Activated T-helper 17 cell treated with anti-CD3 and anti-CD28 coated beads, Interleukin-2, amount 50 U/mL, for 72 hours (primary cell): ENCODE measurements around the gene CA10. TPM values are rescaled to one million over a fixed set of nuclear protein-coding genes. Genes with fewer than 3 reads are reported as not detected.

Source experiments
- ATAC-seq: fragments of 150-1000 bp; cut with Tn5 transposase; replicated peaks from 2 replicates; pipeline ENCODE4 v1.10.0; 2021; ENCODE audit warnings: mild to moderate bottlenecking, moderate library complexity
- H3K27ac Mint-ChIP-seq: one replicate; pipeline ENCODE4 v1.8.0; 2022; ENCODE audit warnings: mixed read lengths
- H3K27me3 Mint-ChIP-seq: one replicate; pipeline ENCODE4 v1.8.0; 2022; ENCODE audit warnings: mixed read lengths
- H3K36me3 Mint-ChIP-seq: one replicate; pipeline ENCODE4 v1.8.0; 2022; ENCODE audit warnings: low read depth, mild to moderate bottlenecking, mixed read lengths
- H3K4me1 Mint-ChIP-seq: one replicate; pipeline ENCODE4 v1.8.0; 2022; ENCODE audit warnings: mixed read lengths
- H3K4me3 Mint-ChIP-seq: one replicate; pipeline ENCODE4 v1.8.0; 2022; ENCODE audit warnings: mild to moderate bottlenecking, mixed read lengths
- H3K9me3 Mint-ChIP-seq: one replicate; pipeline ENCODE4 v1.8.0; 2022; ENCODE audit warnings: mixed read lengths
- total RNA-seq, 2 donors: library from RNA; stranded (reverse); gene quantifications; one replicate each; pipeline ENCODE4 v1.2.3, GENCODE V29; 2022

CA10 gene
- total RNA-seq, 2 donors from 2014 or later: 0.56 TPM; not detected in 1

DNA sequence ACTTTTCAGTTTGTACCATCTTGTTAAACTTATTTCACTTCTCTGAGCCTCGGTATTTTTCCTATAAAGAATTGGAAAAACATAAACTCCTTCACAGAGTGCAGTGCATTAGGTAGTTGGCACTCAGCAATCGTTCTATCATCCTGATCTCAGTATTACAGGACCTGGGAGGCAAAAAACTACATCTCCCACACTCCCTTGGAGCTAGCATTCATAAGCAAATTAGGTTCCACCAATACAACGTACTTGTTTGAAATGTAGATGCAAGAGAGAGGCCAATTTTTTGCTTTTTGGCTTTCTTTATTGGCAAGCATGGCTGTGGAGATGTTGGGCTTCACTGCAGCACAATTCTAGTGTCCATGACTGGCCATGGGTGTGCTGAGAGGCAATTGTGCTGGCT is 285.2 kb downstream of the CA10 start:
- Mint-ChIP-seq H3K4me1 (no peaks in the 10 kb centered on the region), H3K36me3 (no peaks in the 10 kb centered on the region), H3K4me3 (no peak overlapping the region), H3K9me3 (peaks cover 4% of the 10 kb centered on the region), H3K27me3 (peaks cover 10% of the 10 kb centered on the region), H3K27ac (no peak overlapping the region)
- no peak for ATAC-seq

DNA sequence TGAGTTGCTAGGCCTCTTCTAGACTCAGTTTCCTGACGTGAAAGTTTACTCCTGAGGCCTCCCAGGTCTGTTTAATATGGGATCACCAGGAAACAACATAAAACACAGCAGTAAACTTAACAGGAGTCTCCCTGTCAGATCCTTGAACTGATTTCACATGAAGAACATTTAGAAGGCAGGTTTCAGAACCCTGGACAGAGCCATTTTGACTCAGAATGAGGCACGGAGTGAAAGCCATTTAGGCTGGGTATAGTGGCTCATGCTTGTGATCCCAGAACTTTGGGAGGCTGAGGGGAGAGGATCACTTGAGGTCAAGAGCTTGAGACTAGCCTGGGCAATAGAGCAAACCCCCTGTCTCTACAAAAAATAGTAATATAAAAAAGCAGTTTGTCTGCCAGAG is 289.1 kb downstream of the CA10 start:
- H3K36me3 Mint-ChIP-seq: no peaks in the 10 kb centered on the region
- no peaks in the 10 kb centered on the region for H3K4me1 Mint-ChIP-seq
- peaks cover 10% of the 10 kb centered on the region for H3K9me3 Mint-ChIP-seq
- H3K27ac Mint-ChIP-seq: no peak overlapping the region
- no peak overlapping the region for H3K4me3 Mint-ChIP-seq
- peaks cover 14% of the 10 kb centered on the region for H3K27me3 Mint-ChIP-seq
- no peak for ATAC-seq

DNA sequence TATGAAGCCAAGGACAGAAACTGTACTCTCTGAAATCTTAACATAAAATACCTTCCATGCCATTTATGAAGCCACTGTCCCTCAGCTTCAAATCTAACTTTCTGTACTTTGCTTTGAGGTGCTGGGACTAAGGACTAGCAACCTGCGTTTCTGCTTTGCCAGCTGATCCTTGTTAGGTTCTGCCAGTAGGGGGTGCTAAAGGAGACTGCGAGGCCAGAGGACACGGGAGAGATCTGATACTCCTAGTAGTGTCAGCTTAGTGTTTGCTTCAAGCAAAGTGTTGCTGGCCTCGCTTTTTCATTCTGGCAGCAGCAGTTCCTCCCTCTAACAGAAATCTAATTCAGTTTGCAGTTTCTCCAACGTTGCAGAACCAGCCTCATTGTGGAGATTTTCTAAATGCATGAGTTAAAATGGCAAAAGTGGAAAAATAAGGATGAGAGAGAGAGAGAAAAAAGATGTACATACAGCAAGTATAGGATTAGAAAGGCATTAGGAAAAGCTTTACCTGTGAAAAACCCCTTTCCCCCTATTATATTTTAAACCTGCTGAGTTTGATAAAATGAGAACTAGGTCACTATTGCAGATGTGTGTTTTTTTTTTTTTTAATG is 297.5 kb downstream of the CA10 start:
- ATAC-seq: no peak
- Mint-ChIP-seq H3K27ac (no peak overlapping the region), H3K4me1 (no peaks in the 10 kb centered on the region), H3K36me3 (no peaks in the 10 kb centered on the region), H3K9me3 (peaks cover 8% of the 10 kb centered on the region), H3K4me3 (no peak overlapping the region), H3K27me3 (peaks cover 19% of the 10 kb centered on the region)

DNA sequence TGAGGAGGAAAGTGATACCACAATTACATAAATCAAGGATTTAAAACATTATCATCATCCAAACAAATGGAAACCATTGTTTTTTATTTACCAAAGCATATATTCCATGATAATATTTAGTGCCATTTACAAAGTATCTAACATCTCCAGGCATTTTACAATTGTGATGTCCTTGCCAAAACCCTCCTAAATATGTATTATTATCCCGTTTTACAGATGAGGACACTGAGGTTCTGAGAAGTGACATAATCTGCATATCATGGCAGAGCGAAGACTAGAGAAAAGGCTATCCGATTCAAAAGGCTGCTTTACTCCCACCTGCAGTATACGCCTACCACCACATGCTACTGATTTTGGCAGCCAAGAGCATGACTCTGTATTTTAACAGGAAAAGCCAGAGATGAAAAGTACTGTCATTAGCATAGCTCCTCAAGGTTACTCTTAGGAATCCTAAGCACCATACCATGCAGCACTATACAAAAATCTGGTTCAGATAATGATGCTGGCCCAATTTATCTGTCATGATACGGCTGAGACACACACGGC is 301.4 kb downstream of the CA10 start:
- no peaks in the 10 kb centered on the region for H3K36me3 Mint-ChIP-seq
- no peak for ATAC-seq
- peaks cover 25% of the 10 kb centered on the region for H3K27me3 Mint-ChIP-seq
- no peak overlapping the region for H3K4me3 Mint-ChIP-seq
- H3K4me1 Mint-ChIP-seq: no peaks in the 10 kb centered on the region
- peaks cover 4% of the 10 kb centered on the region for H3K9me3 Mint-ChIP-seq
- no peak overlapping the region for H3K27ac Mint-ChIP-seq

DNA sequence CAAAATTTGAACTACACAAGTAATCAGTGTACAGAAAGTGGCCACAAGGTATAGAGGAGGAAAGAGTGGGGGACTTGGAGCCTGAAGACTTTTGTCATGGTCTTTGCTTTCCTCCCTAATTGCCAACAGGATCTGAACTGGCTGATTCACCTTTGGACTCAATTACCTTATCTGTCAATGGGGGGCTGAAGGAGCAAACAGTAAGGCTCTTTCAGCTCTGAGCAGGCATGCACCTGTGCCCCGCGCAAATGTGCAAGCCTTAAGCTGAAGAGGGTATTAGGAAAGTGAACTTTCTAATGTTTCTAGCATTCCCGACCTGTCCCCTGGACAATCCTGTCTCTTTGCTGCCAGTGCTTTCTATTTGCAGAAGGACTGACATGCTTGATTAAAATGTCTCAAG is 302.7 kb downstream of the CA10 start:
- Mint-ChIP-seq H3K4me3 (no peak overlapping the region), H3K27ac (no peak overlapping the region), H3K27me3 (peaks cover 27% of the 10 kb centered on the region), H3K4me1 (no peaks in the 10 kb centered on the region), H3K36me3 (no peaks in the 10 kb centered on the region), H3K9me3 (peaks cover 4% of the 10 kb centered on the region)
- no peak for ATAC-seq

DNA sequence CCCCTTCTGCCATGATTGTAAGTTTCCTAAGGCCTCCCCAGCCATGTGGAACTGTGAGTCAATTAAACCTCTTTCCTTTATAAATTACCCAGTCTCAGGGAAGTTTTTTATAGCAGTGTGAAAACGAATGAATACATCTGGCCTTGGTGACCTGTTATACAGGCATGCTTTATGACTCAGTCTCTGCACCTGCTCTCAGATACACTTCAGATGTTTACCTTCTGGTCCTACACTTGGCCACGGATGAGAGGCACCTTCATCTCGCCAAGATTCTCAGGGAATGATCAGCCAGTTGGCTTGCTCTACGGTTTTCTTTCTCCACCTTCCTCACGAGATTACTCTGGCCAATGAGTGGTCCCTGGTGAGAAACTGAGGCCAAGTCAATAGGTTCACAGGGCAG is 304.7 kb downstream of the CA10 start:
- Mint-ChIP-seq H3K4me3 (no peak overlapping the region), H3K9me3 (peaks cover 4% of the 10 kb centered on the region), H3K4me1 (no peaks in the 10 kb centered on the region), H3K36me3 (no peaks in the 10 kb centered on the region), H3K27ac (no peak overlapping the region), H3K27me3 (peaks cover 32% of the 10 kb centered on the region)
- no peak for ATAC-seq

DNA sequence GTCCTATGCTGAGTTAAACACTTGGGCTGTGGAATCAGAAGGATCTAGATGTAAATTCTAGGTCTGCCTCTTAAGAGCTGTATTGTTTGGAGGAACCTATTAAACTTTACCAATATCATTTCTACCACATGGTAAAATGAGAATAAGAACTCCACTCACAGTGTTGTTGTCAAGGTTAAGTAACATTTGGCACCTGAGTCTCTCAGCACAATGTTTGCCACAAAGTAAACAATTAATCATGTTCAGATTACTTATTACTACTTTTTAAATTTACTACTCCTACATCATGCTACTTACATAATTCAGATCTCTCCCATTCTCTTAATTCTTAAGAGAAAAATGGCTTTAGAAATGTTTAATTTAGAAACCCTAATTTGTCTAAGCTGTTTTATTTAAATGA is 305.9 kb downstream of the CA10 start:
- ATAC-seq: no peak

DNA sequence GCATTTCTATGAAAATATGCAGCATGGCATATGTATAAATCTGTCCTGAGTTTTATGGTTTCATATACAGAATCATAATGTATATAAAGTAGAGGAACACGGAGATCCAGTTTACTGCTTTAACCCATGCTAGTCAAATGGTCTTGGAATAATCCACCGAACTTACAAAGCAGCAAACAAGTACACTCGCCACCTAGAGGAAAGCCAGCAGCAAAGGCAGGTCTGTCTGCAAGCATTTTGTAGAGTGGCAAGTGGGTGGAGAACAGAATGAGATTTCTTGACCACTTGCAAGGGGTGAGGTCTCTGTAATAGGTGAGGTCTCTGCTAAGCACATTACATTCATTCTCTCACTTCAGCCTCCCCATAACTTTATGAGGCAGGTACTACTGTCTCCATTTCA is 308.3 kb downstream of the CA10 start:
- Mint-ChIP-seq H3K4me1 (no peaks in the 10 kb centered on the region), H3K9me3 (peaks cover 4% of the 10 kb centered on the region), H3K4me3 (no peak overlapping the region), H3K27ac (no peak overlapping the region), H3K36me3 (no peaks in the 10 kb centered on the region), H3K27me3 (peaks cover 33% of the 10 kb centered on the region)
- no peak for ATAC-seq

More for the DNA sequence above, 305.9 kb downstream of the CA10 start:
- Mint-ChIP-seq H3K4me1 (no peaks in the 10 kb centered on the region), H3K27ac (no peak overlapping the region), H3K36me3 (no peaks in the 10 kb centered on the region), H3K27me3 (peaks cover 38% of the 10 kb centered on the region), H3K9me3 (peaks cover 4% of the 10 kb centered on the region), H3K4me3 (no peak overlapping the region)

DNA sequence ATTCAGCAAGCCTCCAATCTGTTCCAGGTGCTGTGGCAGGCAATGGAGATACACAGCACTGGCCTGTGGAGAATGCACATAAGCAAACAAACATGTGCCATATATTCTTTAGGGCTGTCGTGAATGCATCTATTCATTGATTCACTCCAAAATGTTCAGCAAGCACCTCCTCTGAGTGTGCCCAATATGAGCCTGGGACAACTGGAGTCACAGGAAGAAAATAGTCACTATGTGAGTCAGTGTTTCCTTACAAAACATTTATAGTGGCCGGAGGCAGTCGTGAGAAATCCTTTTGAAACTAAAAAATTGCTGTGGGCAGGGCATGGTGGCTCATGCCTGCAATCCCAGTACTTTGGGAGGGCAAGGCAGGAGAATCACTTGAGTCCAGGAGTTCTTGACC is 310.1 kb downstream of the CA10 start:
- H3K4me1 Mint-ChIP-seq: no peaks in the 10 kb centered on the region
- no peak overlapping the region for H3K4me3 Mint-ChIP-seq
- ATAC-seq: no peak
- H3K27ac Mint-ChIP-seq: no peak overlapping the region
- no peaks in the 10 kb centered on the region for H3K36me3 Mint-ChIP-seq
- peaks cover 2% of the 10 kb centered on the region for H3K9me3 Mint-ChIP-seq
- peaks cover 24% of the 10 kb centered on the region for H3K27me3 Mint-ChIP-seq

DNA sequence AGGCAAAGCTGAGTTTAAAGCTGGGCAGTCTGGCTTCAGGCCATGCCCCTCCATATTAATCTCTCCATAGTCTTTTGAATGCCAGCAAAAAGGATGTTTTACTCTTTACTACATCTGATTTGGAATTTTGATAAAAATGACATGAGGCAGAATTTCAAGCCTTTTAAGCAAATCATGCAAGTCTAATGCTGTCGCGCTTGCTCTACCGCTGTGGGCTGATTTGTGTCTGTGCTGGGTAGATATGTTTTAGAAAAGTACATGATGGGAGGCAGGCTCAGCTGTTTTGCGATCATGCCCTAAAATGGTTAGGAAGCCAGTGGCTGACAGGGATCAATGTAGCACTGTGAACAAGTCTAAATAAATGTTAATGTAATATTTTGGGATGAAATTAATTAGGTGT is 311.9 kb downstream of the CA10 start:
- Mint-ChIP-seq H3K27me3 (peaks cover 15% of the 10 kb centered on the region), H3K4me1 (no peaks in the 10 kb centered on the region), H3K36me3 (no peaks in the 10 kb centered on the region), H3K27ac (no peak overlapping the region), H3K4me3 (no peak overlapping the region), H3K9me3 (no peaks in the 10 kb centered on the region)
- ATAC-seq: no peak

DNA sequence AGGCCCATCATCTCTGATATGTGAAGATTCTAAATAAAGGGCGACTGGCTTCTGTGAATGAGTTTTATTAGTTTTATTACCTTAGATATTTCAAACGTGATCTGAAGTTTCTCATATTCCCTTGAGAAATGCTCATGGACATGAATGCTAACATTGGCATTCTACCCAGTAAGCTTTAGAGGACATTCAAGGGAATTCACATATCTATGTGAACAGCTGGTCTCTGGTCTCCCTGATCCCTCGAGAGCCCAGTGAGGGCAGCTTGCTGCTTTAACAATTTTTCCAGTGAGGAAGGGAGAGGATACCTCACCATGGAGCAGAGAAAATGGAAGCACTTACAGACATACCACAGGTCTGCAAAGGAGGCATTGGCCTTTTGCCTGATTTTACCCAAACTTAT is 312.7 kb downstream of the CA10 start:
- H3K9me3 Mint-ChIP-seq: no peaks in the 10 kb centered on the region
- H3K27me3 Mint-ChIP-seq: peaks cover 15% of the 10 kb centered on the region
- no peak for ATAC-seq
- H3K27ac Mint-ChIP-seq: no peak overlapping the region
- no peaks in the 10 kb centered on the region for H3K36me3 Mint-ChIP-seq
- no peaks in the 10 kb centered on the region for H3K4me1 Mint-ChIP-seq
- no peak overlapping the region for H3K4me3 Mint-ChIP-seq

DNA sequence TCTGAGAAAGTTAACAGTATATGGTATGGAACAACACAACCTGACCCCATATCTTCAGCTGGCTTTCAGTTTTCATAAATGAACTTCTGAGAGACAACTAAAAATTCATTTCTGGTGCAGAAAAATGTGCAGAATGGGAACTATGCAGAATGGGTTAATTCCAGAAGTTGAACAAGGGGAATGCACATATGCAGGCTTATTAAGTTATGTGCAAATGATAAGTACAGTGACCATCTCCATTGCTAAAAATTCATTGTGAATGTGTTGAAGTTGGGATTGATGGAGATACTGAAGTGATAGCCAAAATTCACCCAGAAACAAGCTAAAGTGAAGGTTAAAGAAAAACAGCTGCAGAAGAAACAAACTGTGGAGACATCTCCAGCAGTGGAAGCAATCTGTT is 315.8 kb downstream of the CA10 start:
- H3K27ac Mint-ChIP-seq: no peak overlapping the region
- peaks cover 9% of the 10 kb centered on the region for H3K27me3 Mint-ChIP-seq
- ATAC-seq: no peak
- H3K36me3 Mint-ChIP-seq: no peaks in the 10 kb centered on the region
- no peak overlapping the region for H3K4me3 Mint-ChIP-seq
- H3K9me3 Mint-ChIP-seq: no peaks in the 10 kb centered on the region
- no peaks in the 10 kb centered on the region for H3K4me1 Mint-ChIP-seq

DNA sequence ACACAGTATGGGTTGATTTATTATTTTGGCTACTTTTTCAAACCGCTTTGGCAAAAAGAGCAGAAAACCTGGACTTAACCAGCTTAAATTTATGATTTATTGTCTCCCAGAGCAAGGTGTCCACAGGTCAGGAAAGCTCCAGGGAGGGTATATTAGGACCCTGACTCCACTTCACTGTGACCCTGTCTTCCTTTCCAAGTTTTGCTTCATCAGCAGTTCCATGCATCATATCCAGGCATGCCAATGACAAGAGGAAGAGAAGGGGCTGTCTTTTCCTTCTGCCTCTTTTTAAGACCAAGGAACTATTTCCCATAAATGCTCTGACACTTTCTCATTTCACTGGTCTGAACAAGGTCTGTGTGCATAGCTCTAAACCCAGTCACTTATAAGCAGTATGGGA is 316.8 kb downstream of the CA10 start:
- no peaks in the 10 kb centered on the region for H3K36me3 Mint-ChIP-seq

DNA sequence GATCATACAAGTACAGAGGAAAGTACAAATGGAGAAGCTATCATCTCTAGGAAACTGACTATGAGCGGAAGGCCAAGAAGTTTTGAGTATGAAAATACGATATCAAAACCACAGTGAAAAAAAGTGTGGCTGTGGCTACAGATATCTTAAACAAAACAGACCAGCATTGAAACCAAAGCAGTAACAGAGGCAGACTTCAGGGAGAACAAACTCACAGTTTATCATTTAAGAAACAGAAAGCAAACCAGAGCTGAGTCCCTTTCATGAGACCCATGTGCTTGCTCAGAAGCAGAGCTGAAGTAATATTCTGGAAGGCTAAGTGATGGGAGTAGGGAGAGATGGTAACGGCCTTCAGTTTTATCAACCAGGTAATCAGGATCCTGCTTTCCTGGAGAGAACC is 317.8 kb downstream of the CA10 start:
- no peak overlapping the region for H3K4me3 Mint-ChIP-seq
- no peaks in the 10 kb centered on the region for H3K4me1 Mint-ChIP-seq
- no peaks in the 10 kb centered on the region for H3K36me3 Mint-ChIP-seq
- H3K27ac Mint-ChIP-seq: no peak overlapping the region
- ATAC-seq: no peak
- H3K9me3 Mint-ChIP-seq: no peaks in the 10 kb centered on the region
- H3K27me3 Mint-ChIP-seq: peaks cover 12% of the 10 kb centered on the region

More for the DNA sequence above, 316.8 kb downstream of the CA10 start:
- H3K4me3 Mint-ChIP-seq: no peak overlapping the region
- ATAC-seq: no peak
- H3K27ac Mint-ChIP-seq: no peak overlapping the region
- H3K27me3 Mint-ChIP-seq: peaks cover 10% of the 10 kb centered on the region
- no peaks in the 10 kb centered on the region for H3K9me3 Mint-ChIP-seq
- H3K4me1 Mint-ChIP-seq: no peaks in the 10 kb centered on the region

DNA sequence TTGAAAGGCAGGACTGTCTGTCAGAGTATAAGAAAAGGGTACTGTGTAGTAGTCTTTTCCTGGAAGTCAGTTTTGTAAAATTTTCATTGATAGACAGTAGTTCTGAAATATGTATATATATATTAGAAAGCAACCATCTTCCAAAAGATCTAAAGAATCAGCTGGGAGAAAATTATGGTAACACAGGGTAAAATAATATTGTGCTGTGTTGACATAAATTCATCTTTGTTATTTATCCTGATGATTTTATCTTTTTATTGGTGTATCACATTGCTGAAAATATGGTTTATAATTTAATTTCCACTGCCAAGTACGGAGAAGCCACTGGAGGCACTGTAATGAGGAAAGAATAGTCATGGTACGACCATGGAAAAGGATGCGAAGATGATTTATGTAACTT is 324.9 kb downstream of the CA10 start:
- Mint-ChIP-seq H3K36me3 (no peaks in the 10 kb centered on the region), H3K4me3 (no peak overlapping the region), H3K27me3 (peaks cover 18% of the 10 kb centered on the region), H3K9me3 (no peaks in the 10 kb centered on the region), H3K27ac (no peak overlapping the region), H3K4me1 (no peaks in the 10 kb centered on the region)
- no peak for ATAC-seq

DNA sequence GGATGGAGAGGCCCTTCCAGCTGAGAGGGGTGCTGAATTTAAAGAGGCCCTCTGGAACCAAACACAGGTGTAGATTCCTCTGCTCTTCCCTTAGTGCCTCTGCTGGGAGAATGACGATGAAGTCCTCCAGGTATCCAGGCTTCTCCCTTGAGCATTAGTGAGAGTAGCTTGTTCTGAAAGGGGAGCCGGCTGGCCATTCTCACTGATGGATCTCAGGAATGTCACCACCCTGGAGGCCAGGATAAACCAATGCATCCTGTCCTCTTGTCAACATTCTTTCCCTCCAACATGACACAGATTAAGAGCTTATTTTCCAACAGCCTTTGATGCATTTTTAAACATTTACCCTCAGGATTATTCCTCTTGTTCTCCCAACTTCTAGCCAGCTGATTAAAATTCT is 325.5 kb downstream of the CA10 start:
- no peak for ATAC-seq

More for the DNA sequence above, 325.5 kb downstream of the CA10 start:
- Mint-ChIP-seq H3K36me3 (no peaks in the 10 kb centered on the region), H3K9me3 (no peaks in the 10 kb centered on the region), H3K27me3 (peaks cover 16% of the 10 kb centered on the region), H3K27ac (no peak overlapping the region), H3K4me3 (no peak overlapping the region), H3K4me1 (no peaks in the 10 kb centered on the region)
